Uterus (tissue), 2 donors: ENCODE measurements around the gene PPM1D.

Experiments used
- POLR2A ChIP-seq, 2 donors: fragments of 450-650 bp; IDR thresholded peaks; one replicate each; pipeline ENCODE4 v1.6.1; 2016; ENCODE audit warnings: antibody characterized with exemption in 2 of 2, mild to moderate bottlenecking in 1 of 2, moderate library complexity in 1 of 2
- TF ChIP-seq, protein P1 (sequence below), 4 experiments: fragments of 200-600 bp in 2 of 4; fragments of 450-650 bp in 2 of 4; sonication (generic) in 2 of 4; IDR thresholded peaks; one replicate each; pipeline ENCODE4 v1.5.1; 2016 to 2019; ENCODE audit warnings: antibody characterized with exemption in 4 of 4, mild to moderate bottlenecking in 2 of 4, moderate library complexity in 1 of 4

DNA sequence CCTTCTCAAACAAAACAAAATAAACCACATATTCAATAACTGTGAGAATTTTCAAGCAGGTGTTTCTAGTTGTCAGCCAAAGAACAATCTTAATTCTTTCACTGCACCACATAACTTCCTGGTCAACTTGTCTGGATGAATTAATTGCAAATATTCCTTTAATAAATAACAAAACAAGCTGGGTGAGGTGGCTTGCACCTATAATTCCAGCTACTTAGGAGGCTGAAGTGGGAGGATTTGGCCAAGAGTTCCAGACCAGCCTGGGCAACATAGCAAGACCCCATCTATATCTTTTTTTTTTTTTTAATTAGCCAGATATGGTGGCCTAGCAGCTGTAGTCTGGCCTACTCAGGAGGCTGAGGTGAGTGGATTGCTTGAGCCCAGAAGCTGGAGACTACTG is 17.0 kb upstream of the PPM1D start:
- TF ChIP-seq, protein P1, sequence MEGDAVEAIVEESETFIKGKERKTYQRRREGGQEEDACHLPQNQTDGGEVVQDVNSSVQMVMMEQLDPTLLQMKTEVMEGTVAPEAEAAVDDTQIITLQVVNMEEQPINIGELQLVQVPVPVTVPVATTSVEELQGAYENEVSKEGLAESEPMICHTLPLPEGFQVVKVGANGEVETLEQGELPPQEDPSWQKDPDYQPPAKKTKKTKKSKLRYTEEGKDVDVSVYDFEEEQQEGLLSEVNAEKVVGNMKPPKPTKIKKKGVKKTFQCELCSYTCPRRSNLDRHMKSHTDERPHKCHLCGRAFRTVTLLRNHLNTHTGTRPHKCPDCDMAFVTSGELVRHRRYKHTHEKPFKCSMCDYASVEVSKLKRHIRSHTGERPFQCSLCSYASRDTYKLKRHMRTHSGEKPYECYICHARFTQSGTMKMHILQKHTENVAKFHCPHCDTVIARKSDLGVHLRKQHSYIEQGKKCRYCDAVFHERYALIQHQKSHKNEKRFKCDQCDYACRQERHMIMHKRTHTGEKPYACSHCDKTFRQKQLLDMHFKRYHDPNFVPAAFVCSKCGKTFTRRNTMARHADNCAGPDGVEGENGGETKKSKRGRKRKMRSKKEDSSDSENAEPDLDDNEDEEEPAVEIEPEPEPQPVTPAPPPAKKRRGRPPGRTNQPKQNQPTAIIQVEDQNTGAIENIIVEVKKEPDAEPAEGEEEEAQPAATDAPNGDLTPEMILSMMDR (IDR thresholded peaks at IDR 0.05): no peak
- TF ChIP-seq POLR2A (IDR thresholded peaks at IDR 0.05): no peak
